ENCODE results near the gene EPHX1.

GRCh38 chr1:225860876-225861441, 51.0 kb downstream of the EPHX1 start:
- TF ChIP-seq CTCF (IDR thresholded peaks at IDR 0.05): no peak
- no peak for TF ChIP-seq POLR2A (IDR thresholded peaks at IDR 0.05)

Measured in Peyer's patch (tissue), 4 donors.